Activated CD8-positive, alpha-beta memory T cell treated with anti-CD3 and anti-CD28 coated beads, Interleukin-2, amount 50 U/mL, for 24 hours (primary cell): ENCODE measurements around the gene CELA2B.
A peak's percentile ranks its signal among the peaks of the same experiment; 100 is the strongest.
"Not testable (repeated sequence)": the region's sequence is repeated elsewhere in the genome, so short reads cannot be mapped to it uniquely, and the experiment has no call there.

ENCODE experiments used
- DNase-seq: peaks from one replicate; pipeline ENCODE4 v3.0.0-alpha.2; 2020; ENCODE audit errors: extremely low read depth

CELA2B gene

DNA sequence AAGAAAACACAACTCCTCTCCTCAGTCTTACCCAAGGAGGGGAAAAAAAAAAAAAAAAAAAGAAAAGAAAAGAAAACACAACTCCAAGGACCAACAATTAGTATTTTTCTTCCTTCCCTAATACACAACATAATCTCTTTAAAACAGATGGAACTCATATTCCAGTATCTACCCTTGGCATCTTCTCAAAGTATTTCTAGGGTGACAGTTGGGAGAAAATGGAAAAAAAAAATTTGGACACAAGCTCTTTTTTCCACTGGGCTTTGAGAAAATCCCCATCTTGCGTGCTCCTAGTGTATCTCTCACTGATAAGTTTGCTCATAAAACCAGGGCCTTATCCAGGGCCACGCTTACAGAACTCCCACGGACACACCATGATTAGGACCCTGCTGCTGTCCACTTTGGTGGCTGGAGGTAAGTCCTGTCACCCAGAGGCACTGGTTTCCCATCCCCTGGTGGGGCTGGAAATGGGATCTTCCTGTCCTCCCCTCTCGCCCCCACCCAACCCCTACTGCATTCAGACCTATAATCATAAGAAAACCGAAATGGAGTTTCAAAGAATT is at the start of gene CELA2B:
TSS of gene CELA2B (plus strand) at position 353 of the 563 bp plus-strand sequence. CDS start at position 375, 22 bp downstream.
- no peak for DNase-seq

DNA sequence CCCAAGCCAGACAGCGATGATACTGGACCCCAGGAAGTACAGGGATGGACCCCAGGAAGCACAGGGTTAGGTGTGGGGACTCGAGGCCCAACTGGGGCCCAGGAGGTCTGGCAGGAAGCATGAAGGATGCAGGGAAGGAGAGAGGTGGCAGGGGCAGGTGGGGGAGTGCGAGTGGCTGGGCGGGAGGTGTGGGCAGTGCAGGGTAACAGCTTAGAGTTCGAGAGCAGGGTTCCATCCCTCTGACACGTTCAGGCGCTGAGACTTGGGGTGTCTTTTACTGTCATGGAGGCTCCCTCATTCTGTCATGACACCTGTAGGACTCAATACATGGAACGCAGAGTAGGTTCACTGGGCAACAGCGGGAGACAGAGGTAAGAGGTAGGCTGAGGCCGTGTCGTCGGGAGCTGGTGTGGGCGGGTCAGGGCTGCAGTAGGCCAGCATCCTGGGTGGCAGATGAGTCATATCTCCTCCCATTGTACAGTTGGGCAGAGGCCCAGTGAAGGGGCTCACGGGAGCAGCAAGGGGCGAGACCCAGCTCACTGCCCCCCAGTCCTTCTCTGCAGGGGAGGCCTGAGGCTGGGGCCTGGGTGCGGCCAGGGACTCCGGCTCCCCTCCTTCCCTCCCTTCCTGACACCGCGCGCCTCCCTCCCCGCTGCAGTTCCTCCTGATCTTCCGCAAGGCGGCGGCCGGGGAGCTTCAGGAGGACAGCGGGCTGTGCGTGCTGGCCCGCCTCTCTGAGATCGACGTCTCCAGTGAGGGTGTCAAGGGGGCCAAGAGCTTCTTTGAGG is 49.2 kb upstream of the CELA2B start:
- DNase-seq, result no peak

- DNase-seq, result no peak
Observed at GRCh38 chr1:15427280-15427666, 48.6 kb upstream of the CELA2B start.

- not testable (repeated sequence) for DNase-seq
Observed at GRCh38 chr1:15428252-15428651, 47.7 kb upstream of the CELA2B start.

GRCh38 chr1:15428815-15429435 is 47.0 kb upstream of the CELA2B start:
- DNase-seq, result no peak

DNA sequence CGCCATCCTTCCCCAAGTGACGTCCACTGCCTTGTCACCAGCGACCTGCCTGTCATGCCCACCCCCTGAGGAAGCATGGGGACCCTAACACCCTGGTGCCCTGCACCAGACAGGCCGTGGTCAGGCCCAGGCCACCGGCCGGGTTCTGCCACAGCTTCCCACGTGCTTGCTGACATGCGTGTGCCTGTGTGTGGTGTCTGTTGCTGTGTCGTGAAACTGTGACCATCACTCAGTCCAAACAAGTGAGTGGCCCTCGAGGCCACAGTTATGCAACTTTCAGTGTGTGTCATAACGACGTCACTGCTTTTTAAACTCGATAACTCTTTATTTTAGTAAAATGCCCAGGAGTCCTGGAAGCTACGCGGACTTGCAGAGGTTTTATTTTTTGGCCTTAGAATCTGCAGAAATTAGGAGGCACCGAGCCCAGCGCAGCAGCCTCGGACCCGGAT is 46.2 kb upstream of the CELA2B start:
- no peak for DNase-seq

- DNase-seq, result peak; percentile 40
Observed at GRCh38 chr1:15430787-15431570, 44.9 kb upstream of the CELA2B start.

DNA sequence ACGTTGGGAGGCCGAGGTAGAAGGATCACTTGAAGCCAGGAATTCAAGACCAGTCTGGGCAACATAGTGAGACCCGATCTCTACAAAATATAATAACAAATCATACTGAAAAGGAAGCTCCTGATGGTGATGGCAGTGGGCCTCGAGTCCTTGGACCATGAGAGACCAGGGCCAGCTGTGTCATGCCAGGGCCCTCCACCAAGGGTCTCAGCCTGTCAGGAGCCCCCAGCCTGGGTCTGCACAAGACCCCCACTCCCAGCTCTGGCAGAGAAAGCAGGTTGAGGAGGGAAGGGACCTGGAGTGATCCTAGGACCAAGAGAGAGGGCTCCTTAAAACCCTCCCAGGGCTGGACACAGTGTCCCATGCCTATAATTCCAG is 44.3 kb upstream of the CELA2B start:
- no peak for DNase-seq

- DNase-seq, result no peak
Observed at GRCh38 chr1:15432324-15432723, 43.6 kb upstream of the CELA2B start.

GRCh38 chr1:15433471-15433870 is 42.4 kb upstream of the CELA2B start:
- DNase-seq, result no peak

DNA sequence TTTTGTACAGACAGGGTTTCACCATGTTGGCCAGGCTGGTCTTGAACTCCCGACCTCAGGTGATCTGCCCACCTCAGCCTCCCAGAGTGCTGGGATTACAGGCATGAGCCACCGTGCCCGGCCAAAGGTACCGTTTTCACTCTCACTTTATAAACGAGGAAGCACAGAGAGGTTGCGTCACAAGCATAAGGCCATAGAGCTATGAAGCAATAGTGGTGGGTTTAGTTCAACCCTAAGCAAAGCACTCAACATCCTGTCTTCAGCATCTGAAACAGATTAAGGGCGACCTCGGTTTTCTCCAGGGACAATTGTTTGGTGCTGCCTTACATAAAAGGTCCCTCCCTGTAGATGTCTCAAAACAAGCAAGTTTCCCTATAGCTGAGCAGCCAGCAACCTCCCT is 41.2 kb upstream of the CELA2B start:
- DNase-seq, result not testable (repeated sequence)

DNA sequence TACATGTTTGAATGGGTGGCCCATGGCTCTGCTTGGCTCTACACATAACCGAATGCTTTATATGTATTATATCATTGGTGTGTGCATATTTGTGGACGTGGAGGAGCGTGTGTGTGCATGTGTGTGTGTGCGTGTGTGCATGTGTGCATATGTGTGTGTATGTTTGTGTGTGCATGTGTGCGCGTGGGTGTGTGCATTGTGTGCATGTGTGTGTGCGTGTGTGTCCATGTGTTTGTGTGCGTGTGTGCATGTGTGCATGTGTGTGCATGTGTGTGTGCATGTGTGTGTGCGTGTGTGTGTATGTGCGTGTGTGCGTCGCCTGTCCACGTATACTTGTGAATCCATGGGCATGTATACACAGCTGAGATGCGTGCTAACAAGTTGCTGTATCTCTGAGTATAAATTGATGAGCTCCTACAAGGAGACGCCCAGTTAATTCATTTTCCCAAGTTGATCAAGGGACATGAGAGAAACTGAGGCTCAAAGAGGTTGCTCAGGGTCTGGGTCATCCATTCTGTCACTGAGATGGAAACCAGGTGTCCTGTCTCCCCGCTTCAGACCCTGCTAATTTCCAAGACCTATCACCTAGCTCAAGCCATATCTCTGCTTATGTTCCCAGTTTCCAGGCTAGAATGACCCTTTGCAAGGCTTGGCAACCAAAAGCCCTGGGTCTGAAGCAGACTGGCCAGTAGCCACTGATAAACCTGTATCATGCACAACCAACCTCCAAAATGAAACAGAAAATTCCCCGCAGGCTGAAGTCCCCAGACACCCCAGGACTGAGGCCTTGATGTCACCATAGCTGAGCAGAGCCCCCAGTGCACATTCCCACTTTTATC is 40.4 kb upstream of the CELA2B start:
- DNase-seq, result no peak

- no peak for DNase-seq
Observed at GRCh38 chr1:15436881-15437442, 38.9 kb upstream of the CELA2B start.

- no peak for DNase-seq
Observed at GRCh38 chr1:15439325-15439724, 36.6 kb upstream of the CELA2B start.

DNA sequence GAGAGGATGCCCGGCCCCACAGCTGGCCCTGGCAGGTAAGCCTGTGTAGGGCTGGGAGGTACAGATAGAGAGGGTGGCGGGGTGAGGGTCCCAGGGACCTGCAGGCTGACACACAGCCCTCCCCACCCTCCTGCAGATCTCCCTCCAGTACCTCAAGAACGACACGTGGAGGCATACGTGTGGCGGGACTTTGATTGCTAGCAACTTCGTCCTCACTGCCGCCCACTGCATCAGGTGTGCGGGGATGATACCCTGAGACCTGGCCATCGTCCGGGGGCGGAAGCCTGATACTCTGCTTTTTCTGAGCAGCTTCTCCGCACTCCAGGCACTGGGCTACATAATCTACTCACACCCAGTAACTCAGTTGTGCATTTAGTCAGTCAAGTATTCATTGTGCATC is 35.5 kb upstream of the CELA2B start:
- no peak for DNase-seq

- no peak for DNase-seq
Observed at GRCh38 chr1:15441247-15441646, 34.7 kb upstream of the CELA2B start.

DNA sequence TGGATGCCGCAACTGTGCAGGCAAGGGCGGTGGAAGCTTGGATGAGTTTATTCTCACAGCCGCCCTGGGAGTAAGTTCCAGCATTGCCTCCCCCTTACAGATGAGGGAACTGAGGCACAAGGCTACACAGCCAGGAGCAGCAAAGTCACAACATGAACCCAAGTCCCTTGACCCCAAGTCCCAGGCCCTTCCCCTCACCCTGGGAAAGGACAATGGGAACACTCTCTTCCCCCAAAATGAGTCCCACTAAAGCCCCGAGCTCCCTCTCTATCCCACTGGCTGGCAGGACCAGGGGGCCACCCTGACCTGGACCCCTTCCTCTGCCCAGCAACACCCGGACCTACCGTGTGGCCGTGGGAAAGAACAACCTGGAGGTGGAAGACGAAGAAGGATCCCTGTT is 33.8 kb upstream of the CELA2B start:
- no peak for DNase-seq

DNA sequence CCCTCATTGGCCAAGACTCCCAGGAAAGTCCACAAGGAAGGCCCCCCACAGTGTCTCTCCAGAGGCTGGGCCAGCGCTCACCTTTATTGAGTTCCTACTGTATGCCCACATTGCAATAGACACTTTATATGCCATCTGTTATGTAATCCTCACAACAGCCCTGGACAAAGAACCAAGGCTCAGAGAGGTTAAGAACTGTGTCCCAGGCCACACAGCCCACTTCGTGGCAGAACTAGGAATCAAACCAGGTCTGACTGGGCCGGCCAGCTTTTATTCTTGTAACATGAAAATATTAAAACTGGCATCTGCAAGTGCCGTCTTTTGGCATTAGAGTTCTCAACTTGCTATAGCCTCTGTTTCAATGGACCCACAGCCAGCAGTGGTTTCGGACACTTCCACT is 33.1 kb upstream of the CELA2B start:
- no peak for DNase-seq

GRCh38 chr1:15443281-15443680 is 32.6 kb upstream of the CELA2B start:
- no peak for DNase-seq

GRCh38 chr1:15444468-15445389 is 31.2 kb upstream of the CELA2B start:
- no peak for DNase-seq
